Anterior cingulate cortex (tissue), 58 donors: Measurements from ENCODE around the gene MRPL53.

Experiments used
- DNase-seq, 58 donors: peaks; one replicate each; lab custom pipeline; 2025; lab: John Stamatoyannopoulos, UW

Gene MRPL53

DNA sequence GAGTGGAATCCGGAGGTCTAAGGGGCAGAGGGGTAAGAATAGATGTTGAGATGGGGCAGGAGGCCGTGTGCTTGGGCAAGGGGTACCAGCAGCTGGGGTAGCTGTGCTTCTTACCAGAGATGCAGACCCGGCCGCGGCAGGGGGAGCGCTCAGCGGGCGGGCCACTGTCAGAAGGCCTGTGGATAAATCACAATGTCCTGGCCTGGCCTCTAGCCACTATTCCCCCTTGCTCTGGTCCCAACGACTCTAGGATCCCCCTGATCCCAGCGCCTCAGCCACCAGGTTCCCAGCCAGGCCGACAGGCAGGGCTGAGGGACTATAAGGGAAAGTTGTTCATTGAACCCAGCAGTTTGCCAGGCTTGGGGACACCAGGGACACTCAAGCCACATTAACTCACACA is 42.0 kb downstream of the MRPL53 start:
- DNase-seq = no peak

GRCh38 chr2:74429487-74430451 is 42.7 kb downstream of the MRPL53 start:
- no peak for DNase-seq

DNA sequence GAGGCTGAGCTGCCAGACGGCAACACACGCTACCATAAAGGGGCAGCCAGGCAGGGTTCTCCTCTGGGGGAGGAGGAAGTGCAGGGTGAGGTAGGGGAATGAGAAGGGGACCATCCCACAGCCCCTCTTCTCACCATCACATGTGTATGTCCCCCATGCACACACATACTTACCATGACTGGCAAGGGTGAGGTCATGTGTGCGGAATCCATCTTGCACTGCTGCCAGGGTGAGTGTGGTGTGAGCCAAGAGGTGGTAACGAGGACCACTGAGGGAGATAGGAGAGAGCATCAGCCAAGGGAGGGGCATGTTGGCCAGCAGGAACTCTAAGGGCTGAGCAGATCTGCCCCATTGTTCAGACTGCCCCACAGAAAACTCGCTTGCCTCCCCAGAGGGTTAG is 43.8 kb downstream of the MRPL53 start:
- DNase-seq = no peak

GRCh38 chr2:74427551-74427950 is 44.9 kb downstream of the MRPL53 start:
- no peak for DNase-seq

- no peak for DNase-seq
Observed at GRCh38 chr2:74426181-74426758, 46.2 kb downstream of the MRPL53 start.

GRCh38 chr2:74425523-74425922 is 47.0 kb downstream of the MRPL53 start:
- no peak for DNase-seq

GRCh38 chr2:74424995-74425406 is 47.5 kb downstream of the MRPL53 start:
- no peak for DNase-seq

- no peak for DNase-seq
Observed at GRCh38 chr2:74424139-74424992, 48.1 kb downstream of the MRPL53 start.

DNA sequence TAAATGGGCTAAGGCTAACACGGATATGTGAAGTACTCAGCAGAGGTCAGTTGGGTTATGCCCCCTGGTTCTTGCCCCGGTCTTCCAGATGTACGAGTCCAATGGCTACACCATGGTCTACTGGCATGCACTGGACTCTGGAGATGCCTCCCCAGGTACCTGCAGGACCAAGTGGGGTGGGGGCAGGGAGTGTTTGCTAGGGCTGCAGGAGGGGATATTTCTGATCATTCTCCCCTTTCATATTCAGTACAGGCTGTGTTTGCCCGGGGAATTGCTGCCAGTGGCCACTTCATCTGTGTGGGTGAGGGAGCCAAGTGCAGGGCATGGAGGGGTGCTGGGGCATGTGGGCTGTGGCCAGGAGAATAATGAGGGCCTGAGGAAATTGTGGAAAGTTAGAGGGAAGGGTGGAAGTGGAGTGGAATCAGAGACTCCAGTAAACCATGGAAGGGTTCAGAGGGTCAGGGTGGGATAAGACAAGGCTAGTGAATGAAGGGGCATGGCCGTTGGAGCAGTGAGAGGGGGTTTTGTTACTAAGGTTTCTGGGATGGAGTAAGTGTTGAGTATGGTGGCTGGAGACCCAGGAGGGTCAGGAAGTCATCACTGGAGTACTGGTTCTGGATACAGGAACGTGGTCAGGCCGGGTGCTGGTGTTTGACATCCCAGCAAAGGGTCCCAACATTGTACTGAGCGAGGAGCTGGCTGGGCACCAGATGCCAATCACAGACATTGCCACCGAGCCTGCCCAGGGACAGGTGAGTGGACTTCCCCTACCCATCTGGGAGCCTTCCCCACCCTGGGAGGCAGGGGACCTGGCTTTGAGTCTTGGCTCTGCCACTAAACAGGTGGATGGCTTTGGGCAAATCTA is 49.0 kb downstream of the MRPL53 start:
- no peak for DNase-seq
